HL-60 (cell line): ENCODE measurements around the gene KLK10.

Experiments
- CTCF ChIP-seq: IDR thresholded peaks from one replicate; pipeline ENCODE4 v1.5.1; 2011; ENCODE audit warnings: low read length, control low read depth, inconsistent platforms; ENCODE audit not compliant: insufficient read depth
- POLR2AphosphoS5 ChIP-seq: IDR thresholded peaks from 2 replicates; pipeline ENCODE4 v1.6.1; 2012; ENCODE audit warnings: low read depth

- TF ChIP-seq CTCF (no peak), POLR2AphosphoS5 (no peak)
Measured at GRCh38 chr19:51030631-51031030, 11.1 kb upstream of the KLK10 start.
